GM18951 (cell line): ENCODE measurements around the gene TAS2R1.

Experiments used
- POLR2A ChIP-seq: IDR thresholded peaks from 4 replicates; pipeline ENCODE4 v1.6.1; 2011; ENCODE audit warnings: mild to moderate bottlenecking; ENCODE audit not compliant: insufficient read length, insufficient read depth; ENCODE audit errors: extremely low read depth
- in situ Hi-C: fragments of 300-500 bp; cut with MboI; formaldehyde crosslinking; loops from one replicate; pipeline ENCODE4 v1.12.0; 2022; ENCODE audit warnings: low sequenced_read_pairs, mixed read lengths, inconsistent platforms; ENCODE audit not compliant: unreplicated experiment

Gene TAS2R1, protein sequence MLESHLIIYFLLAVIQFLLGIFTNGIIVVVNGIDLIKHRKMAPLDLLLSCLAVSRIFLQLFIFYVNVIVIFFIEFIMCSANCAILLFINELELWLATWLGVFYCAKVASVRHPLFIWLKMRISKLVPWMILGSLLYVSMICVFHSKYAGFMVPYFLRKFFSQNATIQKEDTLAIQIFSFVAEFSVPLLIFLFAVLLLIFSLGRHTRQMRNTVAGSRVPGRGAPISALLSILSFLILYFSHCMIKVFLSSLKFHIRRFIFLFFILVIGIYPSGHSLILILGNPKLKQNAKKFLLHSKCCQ

GRCh38 chr5:9630251-9630650, at the start of gene TAS2R1:
TSS of gene TAS2R1 (minus strand) at chr5:9630351. CDS start at chr5:9630032, 319 bp downstream.
- no peak for TF ChIP-seq POLR2A
- in situ Hi-C loops: no loop called here

DNA sequence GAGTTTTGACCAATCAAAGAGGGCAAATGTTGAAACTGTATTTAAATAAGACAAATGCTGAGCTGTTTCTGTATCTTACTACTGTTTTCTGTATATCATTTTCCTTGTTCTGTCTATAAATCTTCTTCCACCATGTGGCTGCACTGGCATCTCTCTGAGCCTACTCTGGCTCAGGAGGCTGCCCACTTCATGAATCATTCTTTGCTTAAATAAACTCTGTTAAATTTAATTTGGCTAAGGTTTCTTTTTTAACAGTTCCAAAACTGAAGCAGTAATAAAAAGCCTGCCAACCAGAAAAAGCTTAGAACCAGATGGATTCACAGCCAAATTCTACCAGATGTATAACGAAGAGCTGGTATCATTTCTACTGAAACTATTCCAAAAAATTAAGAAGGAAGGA, 40.2 kb upstream of the TAS2R1 start:
- in situ Hi-C loops: no loop called here
- no peak for TF ChIP-seq POLR2A

GRCh38 chr5:9667906-9668305, 37.8 kb upstream of the TAS2R1 start:
- no peak for TF ChIP-seq POLR2A
- in situ Hi-C loops: no loop called here

DNA sequence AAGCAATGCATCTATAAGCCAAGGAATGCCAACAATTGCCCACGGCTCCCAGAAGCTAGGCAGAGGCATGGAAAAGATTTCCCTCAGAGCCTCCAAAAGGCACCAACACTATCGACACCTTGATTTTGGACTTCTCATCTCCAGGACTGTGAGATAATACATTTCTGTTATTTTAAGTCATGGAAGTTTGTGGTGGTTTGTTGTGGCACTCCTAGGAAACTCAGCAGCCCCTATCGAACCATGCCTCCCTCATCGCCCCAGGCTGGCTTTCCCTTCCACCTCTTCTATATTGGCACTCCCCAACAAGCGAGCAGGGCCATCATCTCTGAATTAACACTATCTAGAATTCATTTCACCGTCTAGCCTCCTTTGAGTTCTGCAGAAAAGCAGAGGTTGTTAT, 33.7 kb upstream of the TAS2R1 start:
- no peak for TF ChIP-seq POLR2A
- in situ Hi-C loops: no loop called here

GRCh38 chr5:9661316-9662015, 31.3 kb upstream of the TAS2R1 start:
- TF ChIP-seq POLR2A: no peak
- in situ Hi-C loops: no loop called here

DNA sequence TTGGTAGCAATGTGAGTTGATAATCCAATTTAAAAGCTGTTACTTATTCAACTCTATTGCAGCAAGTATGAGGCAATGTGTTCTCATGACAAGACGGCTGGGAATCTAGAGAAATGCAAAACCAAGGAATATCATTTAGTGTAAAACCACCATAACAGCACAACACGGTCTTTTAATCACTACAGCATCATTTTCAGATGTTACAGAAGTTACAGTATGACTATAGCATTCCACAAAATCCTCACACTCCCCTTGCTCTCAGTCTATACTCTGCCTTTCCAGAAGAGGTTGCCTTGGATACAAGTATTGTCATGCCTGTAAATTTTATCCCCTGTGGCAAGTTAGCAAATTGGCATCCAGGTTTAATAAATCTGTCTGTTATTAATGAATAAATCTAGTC, 28.6 kb upstream of the TAS2R1 start:
- no peak for TF ChIP-seq POLR2A
- in situ Hi-C loops: no loop called here

DNA sequence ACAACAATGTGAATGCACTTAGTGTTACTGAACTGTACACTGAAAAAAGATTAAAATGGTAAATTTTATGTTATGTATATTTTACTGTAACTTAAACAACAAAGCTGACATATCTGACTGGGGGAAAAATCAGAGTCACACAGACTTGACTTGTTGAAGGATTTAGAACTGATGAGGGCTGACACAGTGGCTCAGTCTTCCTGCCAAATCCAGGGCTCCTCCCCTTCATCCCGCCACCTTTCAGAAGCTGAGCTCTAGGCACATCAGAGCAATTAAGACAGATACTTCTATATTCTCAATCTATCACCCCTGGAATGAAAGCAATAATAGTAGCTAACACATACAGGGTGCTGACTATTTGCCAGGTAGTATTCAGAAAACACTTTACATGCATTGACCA, 27.7 kb upstream of the TAS2R1 start:
- in situ Hi-C loops: no loop called here
- TF ChIP-seq POLR2A: no peak

DNA sequence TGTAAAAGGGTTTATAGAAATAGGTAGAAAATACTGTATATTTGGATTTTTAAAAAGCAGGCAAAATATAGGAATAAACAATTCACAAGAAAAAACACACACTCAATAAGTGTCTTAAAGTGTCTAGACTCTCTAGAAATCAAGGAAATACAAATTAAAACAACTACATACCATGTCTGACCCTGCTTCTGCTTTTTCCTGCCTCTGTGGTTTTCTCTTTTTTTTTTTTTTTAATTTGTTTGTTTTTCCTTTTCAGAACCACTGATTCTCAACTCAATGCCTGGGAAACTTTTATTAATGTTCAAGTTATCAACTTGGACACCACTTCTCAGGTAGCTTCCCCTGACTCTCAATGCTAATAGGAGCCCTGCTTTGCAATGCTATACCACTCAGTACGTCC, 25.5 kb upstream of the TAS2R1 start:
- TF ChIP-seq POLR2A: no peak
- in situ Hi-C loops: no loop called here

- TF ChIP-seq POLR2A: no peak
- in situ Hi-C loops: no loop called here
Observed at GRCh38 chr5:9654886-9655285, 24.7 kb upstream of the TAS2R1 start.

DNA sequence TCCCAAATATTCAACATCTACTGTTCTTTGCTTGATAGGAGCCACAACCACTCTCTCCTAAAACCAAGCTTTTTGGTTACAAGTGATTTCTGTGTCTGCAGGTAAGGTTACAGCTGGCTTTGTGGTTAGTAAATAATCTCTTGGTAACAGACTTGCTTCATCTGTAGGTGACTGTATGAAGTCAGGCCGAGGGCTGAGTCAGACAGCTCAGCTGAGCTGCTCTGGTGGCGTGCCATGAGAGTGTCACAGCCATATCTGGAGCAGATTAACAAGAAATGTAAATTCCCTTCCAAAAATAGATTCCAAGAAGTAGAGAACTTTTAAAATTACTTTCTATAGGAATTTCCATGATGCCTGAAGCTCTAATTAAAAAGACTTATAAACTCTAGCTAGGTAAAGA, 23.7 kb upstream of the TAS2R1 start:
- in situ Hi-C loops: no loop called here
- TF ChIP-seq POLR2A: no peak

GRCh38 chr5:9653061-9653460, 22.9 kb upstream of the TAS2R1 start:
- in situ Hi-C loops: no loop called here
- TF ChIP-seq POLR2A: no peak

- in situ Hi-C loops: no loop called here
- TF ChIP-seq POLR2A: no peak
Observed at GRCh38 chr5:9652295-9652694, 22.1 kb upstream of the TAS2R1 start.

GRCh38 chr5:9646843-9647242, 16.7 kb upstream of the TAS2R1 start:
- no peak for TF ChIP-seq POLR2A
- in situ Hi-C loops: no loop called here

DNA sequence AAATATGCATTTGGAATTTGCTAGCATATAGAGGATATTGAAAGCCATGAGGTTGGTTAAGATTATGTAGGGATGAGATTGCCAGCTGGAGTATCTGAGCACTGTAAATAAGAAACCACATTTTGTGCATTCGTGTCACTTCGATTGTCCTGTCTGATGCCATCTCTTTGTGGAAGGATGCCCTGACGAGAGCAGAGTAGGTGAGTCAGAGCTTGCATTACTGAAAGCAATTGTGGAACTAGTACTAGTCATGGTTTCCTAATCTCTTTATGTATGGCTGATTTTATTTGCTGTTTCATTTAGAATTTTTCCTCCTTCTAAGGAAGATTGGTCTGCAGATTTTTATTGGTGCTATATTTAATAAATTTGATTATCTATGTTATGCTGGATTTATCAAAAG, 14.5 kb upstream of the TAS2R1 start:
- TF ChIP-seq POLR2A: no peak
- in situ Hi-C loops: no loop called here
